Right ventricle myocardium superior (tissue), 1 donor: Measurements from ENCODE around the gene HAPSTR1. TPM values are rescaled to one million over a fixed set of nuclear protein-coding genes. Genes with fewer than 3 reads are reported as not detected.
"Not testable (repeated sequence)": the region's sequence is repeated elsewhere in the genome, so short reads cannot be mapped to it uniquely, and the experiment has no call there.

Experiments used
- ATAC-seq: fragments of 200-7000 bp; cut with Tn5 transposase; one replicate; pipeline ENCODE4 v1.9.1; 2020; ENCODE audit warnings: mild to moderate bottlenecking; ENCODE audit not compliant: poor library complexity
- DNase-seq: peaks from one replicate; pipeline ENCODE4 v3.0.0-alpha.2; 2020
- intact Hi-C: fragments of 100-400 bp; cut with DNase I; formaldehyde crosslinking; loops from one replicate; pipeline ENCODE4 v1.11.2; 2022
- total RNA-seq: library from RNA; stranded (reverse); fragmentation: NEBNext Ultra II Directional; extraction: Animal tissue kit (Norgen Biotek cat#: 25700); gene quantifications from one replicate; pipeline ENCODE4 v1.2.1, GENCODE V29; 2021
- donor health status: DM: no; HTN: yes; CAD: no; lungs with severe emphysema.

Gene HAPSTR1
- total RNA-seq, 1 donor from 2014 or later = 51.7 TPM

GRCh38 chr16:9065077-9065476 is 26.4 kb upstream of the HAPSTR1 start:
- intact Hi-C loops = no loop called here
- ATAC-seq (no peak), DNase-seq (no peak)

GRCh38 chr16:9068886-9069285 is 22.6 kb upstream of the HAPSTR1 start:
- intact Hi-C loops = no loop called here
- no peak for DNase-seq
- no peak for ATAC-seq

GRCh38 chr16:9070254-9070653 is 21.2 kb upstream of the HAPSTR1 start:
- intact Hi-C loops = no loop called here
- DNase-seq = no peak
- ATAC-seq = no peak

- ATAC-seq (no peak), DNase-seq (no peak)
- intact Hi-C loops = no loop called here
Measured at GRCh38 chr16:9071377-9071776, 20.1 kb upstream of the HAPSTR1 start.

GRCh38 chr16:9072806-9073341 is 18.6 kb upstream of the HAPSTR1 start:
- ATAC-seq (peak; percentile 38), DNase-seq (no peak)
- intact Hi-C loops = no loop called here

- DNase-seq (no peak), ATAC-seq (no peak)
- intact Hi-C loops = no loop called here
Measured at GRCh38 chr16:9075299-9076071, 16.0 kb upstream of the HAPSTR1 start.

GRCh38 chr16:9077091-9077809 is 14.2 kb upstream of the HAPSTR1 start:
- intact Hi-C loops = no loop called here
- no peak for DNase-seq
- no peak for ATAC-seq

GRCh38 chr16:9078467-9079429 is 12.7 kb upstream of the HAPSTR1 start:
- DNase-seq, intact Hi-C loops: not testable (repeated sequence)
- peak; percentile 79 for ATAC-seq

- intact Hi-C loops = no loop called here
- ATAC-seq = no peak
- DNase-seq = no peak
Measured at GRCh38 chr16:9079430-9079812, 12.0 kb upstream of the HAPSTR1 start.

- DNase-seq (no peak), ATAC-seq (no peak)
- intact Hi-C loops = no loop called here
Measured at GRCh38 chr16:9081158-9081557, 10.3 kb upstream of the HAPSTR1 start.

- DNase-seq (no peak), ATAC-seq (peak; percentile 61)
- intact Hi-C loops = no loop called here
Measured at GRCh38 chr16:9081843-9082242, 9.6 kb upstream of the HAPSTR1 start.

GRCh38 chr16:9082422-9082821 is 9.0 kb upstream of the HAPSTR1 start:
- intact Hi-C loops = no loop called here
- no peak for ATAC-seq
- DNase-seq = no peak

- ATAC-seq, DNase-seq, intact Hi-C loops: not testable (repeated sequence)
Measured at GRCh38 chr16:9087733-9088132, 3.7 kb upstream of the HAPSTR1 start.

GRCh38 chr16:9088848-9089247 is 2.6 kb upstream of the HAPSTR1 start:
- intact Hi-C loops = no loop called here
- no peak for ATAC-seq
- no peak for DNase-seq

- no peak for DNase-seq
- ATAC-seq = no peak
- intact Hi-C loops = no loop called here
Measured at GRCh38 chr16:9089660-9090059, 1.8 kb upstream of the HAPSTR1 start.

GRCh38 chr16:9090101-9090959 is 1.1 kb upstream of the HAPSTR1 start:
- DNase-seq = peak; percentile 69
- peak; percentile 30 for ATAC-seq
- intact Hi-C loops = no loop called here

GRCh38 chr16:9091867-9092281 is 430 bp downstream of the HAPSTR1 start:
- intact Hi-C loops = no loop called here
- DNase-seq = peak; percentile 72
- peak; percentile 4 for ATAC-seq
